Cerebellar nuclear complex (tissue), 1 donor: ENCODE data around the gene BOC.

ENCODE experiments used
- DNase-seq, 2 experiments: peaks; one replicate each; lab custom pipeline; 2025; lab: John Stamatoyannopoulos, UW

BOC gene

GRCh38 chr3:113222451-113223086 lies 11.2 kb downstream of the BOC start:
- DNase-seq, result no peak

GRCh38 chr3:113223475-113224281 lies 12.3 kb downstream of the BOC start:
- DNase-seq, result no peak

- DNase-seq, result no peak
Observed at GRCh38 chr3:113225286-113225685, 13.9 kb downstream of the BOC start.

GRCh38 chr3:113226491-113226890 lies 15.1 kb downstream of the BOC start:
- no peak for DNase-seq

GRCh38 chr3:113227146-113227545 lies 15.8 kb downstream of the BOC start:
- no peak for DNase-seq

GRCh38 chr3:113228498-113229286 lies 17.3 kb downstream of the BOC start:
- DNase-seq, result no peak

- DNase-seq, result no peak
Observed at GRCh38 chr3:113231391-113231790, 20.0 kb downstream of the BOC start.

- DNase-seq, result no peak
Observed at GRCh38 chr3:113231827-113232253, 20.5 kb downstream of the BOC start.

GRCh38 chr3:113232342-113232741 lies 21.0 kb downstream of the BOC start:
- no peak for DNase-seq

GRCh38 chr3:113233497-113233896 lies 22.1 kb downstream of the BOC start:
- no peak for DNase-seq

- no peak for DNase-seq
Observed at GRCh38 chr3:113234028-113234427, 22.7 kb downstream of the BOC start.

- no peak for DNase-seq
Observed at GRCh38 chr3:113234688-113235260, 23.4 kb downstream of the BOC start.

- DNase-seq, result no peak
Observed at GRCh38 chr3:113238503-113238902, 27.1 kb downstream of the BOC start.

- DNase-seq, result no peak
Observed at GRCh38 chr3:113240841-113241240, 29.5 kb downstream of the BOC start.

- DNase-seq, result no peak
Observed at GRCh38 chr3:113241292-113242095, 30.1 kb downstream of the BOC start.

- DNase-seq, result no peak
Observed at GRCh38 chr3:113242096-113242581, 30.8 kb downstream of the BOC start.

- DNase-seq, result no peak
Observed at GRCh38 chr3:113243071-113243470, 31.7 kb downstream of the BOC start.

- no peak for DNase-seq
Observed at GRCh38 chr3:113243846-113244245, 32.5 kb downstream of the BOC start.

GRCh38 chr3:113245761-113246161 lies 34.4 kb downstream of the BOC start:
- no peak for DNase-seq

GRCh38 chr3:113247068-113247467 lies 35.7 kb downstream of the BOC start:
- DNase-seq, result no peak
